ENCODE measurements around the gene C13orf46.

The C13orf46 gene

GRCh38 chr13:114009590-114010400 is 35.9 kb upstream of the C13orf46 start:
- DNase-seq = no peak

GRCh38 chr13:114008964-114009589 is 35.2 kb upstream of the C13orf46 start:
- no peak for DNase-seq

GRCh38 chr13:114007566-114007965 is 33.7 kb upstream of the C13orf46 start:
- no peak for DNase-seq

- DNase-seq = no peak
Measured at GRCh38 chr13:114005206-114005724, 31.4 kb upstream of the C13orf46 start.

GRCh38 chr13:114004420-114005205 is 30.7 kb upstream of the C13orf46 start:
- no peak for DNase-seq

- no peak for DNase-seq
Measured at GRCh38 chr13:114002771-114003321, 29.0 kb upstream of the C13orf46 start.

DNA sequence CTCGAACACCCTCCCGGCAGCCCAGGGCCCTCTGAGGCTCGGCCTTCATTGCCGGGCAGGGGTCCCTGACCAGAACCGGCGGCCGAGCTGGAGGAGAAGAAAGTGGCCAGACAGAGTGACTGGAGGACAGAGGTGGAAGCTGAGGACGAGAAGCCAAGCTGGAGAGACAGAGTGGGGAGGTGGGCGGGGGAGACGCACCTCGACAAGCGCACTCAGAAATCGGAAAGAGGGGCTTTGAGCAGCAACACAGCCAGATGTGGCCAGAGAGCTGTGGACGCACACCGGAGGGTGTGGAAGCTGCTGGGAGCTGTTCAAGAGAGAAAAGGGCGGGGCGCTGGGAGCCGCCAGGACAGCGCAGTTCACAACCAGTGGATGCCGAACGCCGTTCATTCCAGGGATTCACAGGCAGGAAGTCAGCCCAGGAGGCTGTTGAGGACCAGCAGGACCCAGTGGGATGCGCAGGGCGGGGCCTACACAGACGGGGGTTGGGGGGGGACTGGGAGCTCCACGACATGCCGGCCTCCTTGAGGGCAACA is 28.2 kb upstream of the C13orf46 start:
- DNase-seq = no peak

GRCh38 chr13:114001331-114002008 is 27.6 kb upstream of the C13orf46 start:
- DNase-seq = no peak

GRCh38 chr13:114000151-114001040 is 26.5 kb upstream of the C13orf46 start:
- no peak for DNase-seq

- DNase-seq = no peak
Measured at GRCh38 chr13:113999618-113999910, 25.7 kb upstream of the C13orf46 start.

DNA sequence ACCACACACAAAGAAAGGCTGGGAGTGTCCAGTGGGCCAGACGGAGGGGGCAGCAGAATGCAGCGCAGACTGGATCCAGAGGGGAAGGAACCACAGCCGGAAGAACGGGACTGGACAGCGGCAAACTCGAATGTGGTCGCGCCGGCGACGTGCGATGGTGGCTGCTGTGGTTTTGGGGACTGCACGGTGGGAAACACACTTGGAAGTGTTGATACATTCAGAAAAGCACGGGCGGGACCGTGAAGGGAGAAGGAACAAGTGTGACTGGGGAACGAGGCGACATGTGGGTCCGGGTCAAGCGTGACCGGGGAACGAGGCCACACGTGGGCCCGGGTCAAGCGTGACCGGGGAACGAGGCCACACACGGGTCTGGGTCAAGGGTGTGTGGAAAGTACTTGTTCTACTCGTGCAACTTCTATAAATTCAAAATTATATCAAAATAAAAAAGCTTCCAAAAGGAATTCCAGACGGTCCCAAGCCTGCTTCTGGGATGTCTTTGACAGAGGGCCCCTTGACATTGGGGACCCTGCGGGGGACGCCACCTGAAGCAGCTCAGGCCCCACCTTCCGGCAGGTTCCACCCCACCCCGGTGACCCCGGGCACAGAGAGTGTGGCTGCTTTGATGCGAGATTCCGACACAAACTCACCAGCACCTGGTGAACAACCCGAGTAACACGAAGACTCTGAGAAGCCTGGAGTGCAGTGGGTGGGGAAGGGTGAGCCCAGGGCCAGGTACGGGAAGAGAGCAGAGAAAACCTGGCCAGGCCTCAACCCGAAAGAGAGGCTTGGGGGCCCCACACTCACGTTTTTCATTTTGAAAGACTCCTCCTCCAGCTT is 25.1 kb upstream of the C13orf46 start:
- DNase-seq = no peak

- no peak for DNase-seq
Measured at GRCh38 chr13:113997845-113998751, 24.2 kb upstream of the C13orf46 start.

- no peak for DNase-seq
Measured at GRCh38 chr13:113996912-113997745, 23.3 kb upstream of the C13orf46 start.

GRCh38 chr13:113996081-113996911 is 22.4 kb upstream of the C13orf46 start:
- DNase-seq = no peak

DNA sequence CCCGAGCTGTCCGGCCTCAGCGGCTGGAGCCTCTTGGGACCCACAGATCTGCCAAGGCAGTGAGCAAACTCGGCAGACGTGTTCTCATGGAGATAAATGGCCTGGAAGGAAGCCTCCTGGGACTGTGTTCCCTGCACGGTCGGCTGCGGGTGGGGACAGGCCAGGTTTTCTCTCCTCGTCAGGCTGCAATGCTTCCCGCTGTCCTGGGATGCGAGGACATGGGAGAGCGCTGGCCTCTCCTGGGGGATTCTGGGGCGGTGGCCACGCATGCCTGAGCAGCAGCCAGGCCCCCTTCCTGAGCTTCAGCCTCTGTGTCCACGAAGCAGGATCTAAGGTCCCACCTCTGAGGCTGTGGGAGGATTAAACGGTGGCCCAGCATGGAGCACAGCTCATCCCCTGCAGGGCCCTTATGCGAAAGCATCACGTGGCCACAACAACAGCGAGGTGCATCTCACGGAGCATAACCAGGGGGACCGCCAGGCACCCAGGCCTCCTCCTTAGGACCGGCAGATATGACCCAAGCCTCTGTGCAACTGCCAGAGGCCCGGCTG is 21.2 kb upstream of the C13orf46 start:
- no peak for DNase-seq

DNA sequence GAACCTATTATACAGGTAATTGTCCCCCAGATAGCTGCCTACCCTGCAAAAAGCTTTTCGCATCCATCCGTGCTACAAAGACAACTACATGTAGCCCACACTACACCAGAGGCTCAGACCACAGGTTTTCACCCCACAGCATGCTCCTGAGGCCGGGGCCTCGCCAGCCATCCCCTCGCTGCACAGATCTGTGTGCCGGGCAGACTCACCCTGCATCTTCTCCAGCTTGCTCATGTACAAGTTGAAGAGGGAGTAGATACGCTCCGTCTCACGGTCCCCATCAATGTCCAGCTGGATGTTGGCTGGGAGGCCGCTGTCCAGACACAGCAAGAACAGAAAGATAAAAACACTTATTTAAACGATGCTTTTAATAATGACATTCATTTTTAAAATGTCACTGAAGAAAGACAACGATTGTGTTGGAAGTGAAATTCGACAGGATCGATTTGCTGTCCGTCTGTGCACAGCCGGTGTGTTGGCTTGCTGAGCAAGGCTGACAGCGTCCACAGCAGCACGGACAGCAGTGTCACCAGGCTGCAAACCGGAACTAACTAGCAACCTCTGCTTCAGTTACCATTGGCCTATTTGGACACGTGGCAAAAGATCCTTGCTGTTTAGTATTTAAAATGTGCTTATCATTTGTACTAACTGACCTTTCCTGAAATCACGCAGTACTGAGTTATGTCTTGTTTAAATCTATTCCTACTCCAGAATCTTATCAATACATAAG is 18.6 kb upstream of the C13orf46 start:
- no peak for DNase-seq
